Endodermal cell (in vitro differentiated cells): ENCODE measurements around the gene CYB561D2. TPM values are rescaled to one million over a fixed set of nuclear protein-coding genes. Genes with fewer than 3 reads are reported as not detected.
A peak's percentile ranks its signal among the peaks of the same experiment; 100 is the strongest.

Source experiments
- DNase-seq: peaks from one replicate; pipeline ENCODE4 v3.0.0-alpha.2; 2017
- H3K27ac ChIP-seq: 2 replicates; pipeline ENCODE4 v1.5.1; 2013; ENCODE audit warnings: mild to moderate bottlenecking, low read depth, low read length, moderate library complexity
- H3K27me3 ChIP-seq: 2 replicates; pipeline ENCODE4 v1.6.1; 2013; ENCODE audit warnings: mild to moderate bottlenecking, low read length, moderate library complexity; ENCODE audit not compliant: insufficient read depth, control insufficient read depth, poor library complexity, severe bottlenecking
- H3K36me3 ChIP-seq: 2 replicates; pipeline ENCODE4 v1.7.0; 2013; ENCODE audit warnings: mild to moderate bottlenecking, low read length, moderate library complexity; ENCODE audit not compliant: control insufficient read depth, insufficient read depth
- H3K4me1 ChIP-seq: one replicate; pipeline ENCODE4 v1.7.0; 2013; ENCODE audit warnings: low read length; ENCODE audit not compliant: control insufficient read depth, insufficient read depth
- H3K4me3 ChIP-seq: 2 replicates; pipeline ENCODE4 v1.5.1; 2013; ENCODE audit warnings: mild to moderate bottlenecking, low read length, moderate library complexity
- H3K9ac ChIP-seq: 2 replicates; pipeline ENCODE4 v1.6.1; 2013; ENCODE audit warnings: mild to moderate bottlenecking, low read length, moderate library complexity; ENCODE audit not compliant: poor library complexity, severe bottlenecking; ENCODE audit errors: extremely low read depth
- H3K9me3 ChIP-seq: 2 replicates; pipeline ENCODE4 v1.6.1; 2013; ENCODE audit warnings: mild to moderate bottlenecking, low read length, moderate library complexity; ENCODE audit not compliant: control insufficient read depth
- H3K27ac Mint-ChIP-seq: 2 replicates; pipeline ENCODE4 v1.8.0; 2020; ENCODE audit warnings: mixed read lengths
- H3K27me3 Mint-ChIP-seq: 2 replicates; pipeline ENCODE4 v1.8.0; 2021; ENCODE audit warnings: mild to moderate bottlenecking, mixed read lengths; ENCODE audit not compliant: insufficient read depth
- H3K36me3 Mint-ChIP-seq: 2 replicates; pipeline ENCODE4 v1.8.0; 2020; ENCODE audit warnings: low read depth, mixed read lengths
- H3K4me1 Mint-ChIP-seq: 2 replicates; pipeline ENCODE4 v1.8.0; 2020; ENCODE audit warnings: mixed read lengths
- H3K4me3 Mint-ChIP-seq: 2 replicates; pipeline ENCODE4 v1.8.0; 2020; ENCODE audit warnings: mild to moderate bottlenecking, moderate library complexity, mixed read lengths
- H3K9me3 Mint-ChIP-seq: 2 replicates; pipeline ENCODE4 v1.8.0; 2020; ENCODE audit warnings: mild to moderate bottlenecking, mixed read lengths
- CTCF ChIP-seq: fragments of 200-600 bp; sonication (generic); conservative IDR thresholded peaks from 2 replicates; pipeline ENCODE4 v1.5.0; 2021; ENCODE audit warnings: antibody characterized with exemption, mild to moderate bottlenecking
- WGBS, 2 experiments: methylation state at CpG; one replicate each; pipeline versions ENCODE4 v1.1.5 to v1.1.7; 2013; ENCODE audit warnings: missing lambda C conversion rate in 2 of 2, mixed read lengths in 1 of 2; ENCODE audit not compliant: insufficient coverage in 1 of 2, insufficient read length in 1 of 2; 5-methylcytosine and 5-hydroxymethylcytosine counted together
- total RNA-seq, 2 donors: library from RNA; stranded (reverse); fragmentation: NEBNext Ultra II Directional in 1 of 2; extraction: Animal tissue kit (Norgen Biotek cat#: 25700) in 1 of 2; gene quantifications; 2 replicates in 1 of 2; 3 replicates in 1 of 2; pipeline ENCODE4 v1.2.1, GENCODE V29; 2021

CYB561D2 gene
- total RNA-seq, 2 donors from 2014 or later, result 8.5 to 14.6 TPM

GRCh38 chr3:50321336-50322114, 29.1 kb upstream of the CYB561D2 start:
- TF ChIP-seq CTCF, result peak; percentile 83
- H3K4me1 ChIP-seq, result peaks cover 23% of the 10 kb centered on the region
- peak overlapping the region; percentile 99 for H3K27ac Mint-ChIP-seq
- no peaks in the 10 kb centered on the region for H3K27me3 ChIP-seq
- DNase-seq, result peak; percentile 97
- no peaks in the 10 kb centered on the region for H3K9me3 Mint-ChIP-seq
- H3K4me1 Mint-ChIP-seq, result peaks cover 35% of the 10 kb centered on the region
- peak overlapping the region; percentile 100 for H3K4me3 ChIP-seq
- WGBS, 2 experiments, result 1% methylated on average over 20 to 58 of the region's 59 CpGs
- H3K4me3 Mint-ChIP-seq, result peak overlapping the region; percentile 87
- H3K36me3 ChIP-seq, result peaks cover 59% of the 10 kb centered on the region
- H3K36me3 Mint-ChIP-seq, result peaks cover 38% of the 10 kb centered on the region
- no peaks in the 10 kb centered on the region for H3K9me3 ChIP-seq
- H3K27me3 Mint-ChIP-seq, result no peaks in the 10 kb centered on the region
- peak overlapping the region; percentile 100 for H3K27ac ChIP-seq
- H3K9ac ChIP-seq, result peak overlapping the region; percentile 97

- Mint-ChIP-seq H3K4me1 (peaks cover 35% of the 10 kb centered on the region), H3K36me3 (peaks cover 32% of the 10 kb centered on the region)
Observed at GRCh38 chr3:50322115-50322385, 28.6 kb upstream of the CYB561D2 start.

DNA sequence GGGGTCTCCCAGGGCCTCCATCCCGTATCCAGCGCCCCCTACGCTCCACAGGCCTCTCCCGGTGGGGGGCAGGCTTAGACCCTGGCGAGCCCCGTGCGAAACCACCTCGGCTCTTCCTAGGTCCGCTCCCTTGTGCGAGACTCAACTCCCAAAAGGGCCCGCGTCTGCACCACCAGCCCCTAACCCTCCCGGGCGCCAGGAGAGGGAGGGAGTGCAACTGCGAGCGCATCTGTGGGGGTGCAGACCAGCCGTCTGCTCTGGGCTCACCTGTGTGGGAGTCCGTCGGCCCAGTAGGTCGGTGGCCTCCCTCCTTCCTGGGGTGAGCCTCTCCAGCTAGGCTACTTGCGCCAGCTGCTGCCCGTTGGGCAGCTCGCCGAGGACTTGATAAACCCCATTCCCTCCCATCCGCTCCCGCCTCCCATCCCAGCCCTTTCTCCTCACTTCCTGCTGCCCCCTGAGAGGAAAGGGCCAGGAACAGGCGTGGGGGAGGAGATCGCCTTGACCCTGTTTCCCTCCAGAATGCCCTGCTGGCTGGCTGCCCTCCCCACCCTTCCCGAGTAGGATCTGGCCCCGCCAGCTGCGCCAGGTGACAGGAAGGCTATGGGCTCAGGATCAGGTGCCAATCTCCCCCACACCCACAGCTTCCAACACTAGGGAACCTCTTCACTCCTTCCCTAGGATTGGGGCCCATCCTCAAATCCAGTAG, 28.1 kb upstream of the CYB561D2 start, which contains the start of gene HYAL2:
TSS of gene HYAL2 (minus strand) at position 360 of the 706 bp plus-strand sequence. CDS start 2,256 bp downstream, outside the sequence.
- Mint-ChIP-seq H3K27ac (peak within 1 kb of the TSS; percentile 99), H3K36me3 (peaks cover 29% of the 10 kb centered on the region), H3K27me3 (no peaks in the 10 kb centered on the region), H3K9me3 (no peaks in the 10 kb centered on the region), H3K4me1 (peaks cover 35% of the 10 kb centered on the region), H3K4me3 (peak within 1 kb of the TSS; percentile 87)
- Histone ChIP-seq H3K4me1 (peaks cover 23% of the 10 kb centered on the region), H3K9me3 (no peaks in the 10 kb centered on the region), H3K4me3 (peak within 1 kb of the TSS; percentile 100), H3K27ac (peak within 1 kb of the TSS; percentile 100), H3K9ac (peak within 1 kb of the TSS; percentile 97), H3K27me3 (no peaks in the 10 kb centered on the region), H3K36me3 (peaks cover 57% of the 10 kb centered on the region)
- 47 to 57% methylated on average over 11 to 31 of the region's 31 CpGs for WGBS, 2 experiments
- TF ChIP-seq CTCF, result no peak
- DNase-seq, result peak; percentile 82

More at GRCh38 chr3:50322115-50322385, 28.6 kb upstream of the CYB561D2 start:
- no peaks in the 10 kb centered on the region for H3K9me3 ChIP-seq
- Mint-ChIP-seq H3K9me3 (no peaks in the 10 kb centered on the region), H3K27me3 (no peaks in the 10 kb centered on the region), H3K4me3 (peak overlapping the region; percentile 87), H3K27ac (peak overlapping the region; percentile 74)
- H3K27ac ChIP-seq, result peak overlapping the region; percentile 66
- H3K36me3 ChIP-seq, result peaks cover 62% of the 10 kb centered on the region
- WGBS, 2 experiments, result 16 to 23% methylated on average over 9 to 14 of the region's 14 CpGs
- H3K9ac ChIP-seq, result no peak overlapping the region
- no peaks in the 10 kb centered on the region for H3K27me3 ChIP-seq
- DNase-seq, result no peak
- TF ChIP-seq CTCF, result no peak
- H3K4me3 ChIP-seq, result peak overlapping the region; percentile 100
- peaks cover 23% of the 10 kb centered on the region for H3K4me1 ChIP-seq
